ENCODE data around the gene KLHL26.
A peak's percentile ranks its signal among the peaks of the same experiment; 100 is the strongest.

Gene KLHL26

GRCh38 chr19:18605546-18606280 is 31.1 kb upstream of the KLHL26 start:
- Mint-ChIP-seq H3K4me3 (peak overlapping the region; percentile 75), H3K27me3 (ENCODE audit: low read depth, poor library complexity) (peaks cover 88% of the 10 kb centered on the region), H3K36me3 (ENCODE audit: low read depth) (no peaks in the 10 kb centered on the region), H3K27ac (peak overlapping the region; percentile 34), H3K4me1 (peaks cover 41% of the 10 kb centered on the region), H3K9me3 (no peaks in the 10 kb centered on the region)
- peak; percentile 37 for DNase-seq
- no peak for TF ChIP-seq CTCF (IDR thresholded peaks at IDR 0.05)

GRCh38 chr19:18606281-18607225 is 30.3 kb upstream of the KLHL26 start, which contains the start of gene CRLF1:
CRLF1 (minus strand) TSS chr19:18606799; CDS start chr19:18606656, 143 bp downstream.
- H3K9me3 Mint-ChIP-seq = no peaks in the 10 kb centered on the region
- H3K27me3 Mint-ChIP-seq (ENCODE audit: low read depth, poor library complexity) = peaks cover 85% of the 10 kb centered on the region
- H3K4me3 Mint-ChIP-seq = peak within 1 kb of the TSS; percentile 52
- no peak for DNase-seq
- peaks cover 47% of the 10 kb centered on the region for H3K4me1 Mint-ChIP-seq
- no peak within 1 kb of the TSS for H3K27ac Mint-ChIP-seq
- TF ChIP-seq CTCF (IDR thresholded peaks at IDR 0.05) = no peak
- no peaks in the 10 kb centered on the region for H3K36me3 Mint-ChIP-seq (ENCODE audit: low read depth)

GRCh38 chr19:18607226-18608101 is 29.4 kb upstream of the KLHL26 start:
- H3K36me3 Mint-ChIP-seq (ENCODE audit: low read depth) = no peaks in the 10 kb centered on the region
- no peaks in the 10 kb centered on the region for H3K9me3 Mint-ChIP-seq
- H3K27me3 Mint-ChIP-seq (ENCODE audit: low read depth, poor library complexity) = peaks cover 84% of the 10 kb centered on the region
- peak overlapping the region; percentile 30 for H3K4me3 Mint-ChIP-seq
- TF ChIP-seq CTCF (IDR thresholded peaks at IDR 0.05) = no peak
- H3K4me1 Mint-ChIP-seq = peaks cover 51% of the 10 kb centered on the region
- H3K27ac Mint-ChIP-seq = no peak overlapping the region
- DNase-seq = peak; percentile 38

- Mint-ChIP-seq H3K4me3 (peak overlapping the region; percentile 33), H3K9me3 (no peaks in the 10 kb centered on the region), H3K27me3 (ENCODE audit: low read depth, poor library complexity) (peaks cover 84% of the 10 kb centered on the region), H3K27ac (no peak overlapping the region), H3K36me3 (ENCODE audit: low read depth) (no peaks in the 10 kb centered on the region), H3K4me1 (peaks cover 51% of the 10 kb centered on the region)
- DNase-seq = no peak
- TF ChIP-seq CTCF (IDR thresholded peaks at IDR 0.05) = no peak
These were observed 28.6 kb upstream of the KLHL26 start for GRCh38 chr19:18608102-18608804.

Measured in nephron progenitor cell (in vitro differentiated cells).